GM12878 (cell line): Measurements from ENCODE around the gene ARL13A.

Source experiments
- CHD2 ChIP-seq: IDR thresholded peaks from 2 replicates; pipeline ENCODE4 v1.6.1; 2011; ENCODE audit warnings: low read depth, low read length, improper control_type of control experiment, borderline replicate concordance
- EP300 ChIP-seq, 2 experiments: fragments of 150-350 bp in 1 of 2; IDR thresholded peaks; 2 replicates each; pipeline ENCODE4 v1.6.1; 2011 to 2012; ENCODE audit warnings: low read depth in 2 of 2, low read length in 2 of 2, borderline replicate concordance in 1 of 2, improper control_type of control experiment in 1 of 2, inconsistent platforms in 1 of 2; ENCODE audit not compliant: control insufficient read depth in 1 of 2
- ETV6 ChIP-seq, 2 experiments: fragments of 450-650 bp in 1 of 2; IDR thresholded peaks in 1 of 2; conservative IDR thresholded peaks in 1 of 2; 2 replicates each; pipeline ENCODE4 v1.6.1; 2014; ENCODE audit warnings: antibody characterized with exemption in 1 of 2, borderline replicate concordance in 1 of 2, low read depth in 1 of 2, mild to moderate bottlenecking in 1 of 2, moderate library complexity in 1 of 2
- EZH2 ChIP-seq: IDR thresholded peaks from 2 replicates; pipeline ENCODE4 v1.6.1; 2012; ENCODE audit warnings: low read depth, mild to moderate bottlenecking, control low read depth, inconsistent platforms, low read length, borderline replicate concordance; ENCODE audit not compliant: control insufficient read depth
- FOXM1 ChIP-seq: IDR thresholded peaks from 2 replicates; pipeline ENCODE4 v1.6.1; 2012; ENCODE audit warnings: low read depth, mild to moderate bottlenecking, inconsistent platforms, low read length, moderate library complexity
- KAT2A ChIP-seq: conservative IDR thresholded peaks from 2 replicates; pipeline ENCODE4 v1.6.1; 2011; ENCODE audit warnings: low read depth, low read length; ENCODE audit not compliant: control insufficient read depth
- POLR2A ChIP-seq: IDR thresholded peaks from 2 replicates; pipeline ENCODE4 v1.6.1; 2011; ENCODE audit warnings: low read depth, mild to moderate bottlenecking, low read length
- TAF1 ChIP-seq: IDR thresholded peaks from 2 replicates; pipeline ENCODE4 v1.6.1; 2011; ENCODE audit warnings: mild to moderate bottlenecking, low read depth, low read length, borderline replicate concordance
- TCF12 ChIP-seq: IDR thresholded peaks from 2 replicates; pipeline ENCODE4 v1.6.1; 2011; ENCODE audit warnings: low read depth, mild to moderate bottlenecking, low read length
- TCF7 ChIP-seq: IDR thresholded peaks from 2 replicates; pipeline ENCODE4 v1.6.1; 2014; ENCODE audit warnings: antibody characterized with exemption, borderline replicate concordance
- TF ChIP-seq, protein P1 (sequence below), 3 experiments: IDR thresholded peaks in 2 of 3; conservative IDR thresholded peaks in 1 of 3; 2 replicates each; pipeline ENCODE4 v1.5.1; 2011; ENCODE audit warnings: low read depth in 3 of 3, low read length in 3 of 3, mild to moderate bottlenecking in 3 of 3, control low read depth in 2 of 3, moderate library complexity in 2 of 3, inconsistent platforms in 1 of 3, mixed read lengths in 1 of 3; ENCODE audit not compliant: control insufficient read depth in 2 of 3, insufficient read depth in 1 of 3; ENCODE audit errors: extremely low read depth in 1 of 3
- TF ChIP-seq, protein P2 (sequence below): fragments of 450-650 bp; IDR thresholded peaks from 2 replicates; pipeline ENCODE4 v1.6.1; 2018; ENCODE audit warnings: borderline replicate concordance, mild to moderate bottlenecking; ENCODE audit not compliant: partially characterized antibody
- TF ChIP-seq, protein P3 (sequence below): fragments of 450-650 bp; IDR thresholded peaks from 2 replicates; pipeline ENCODE4 v1.6.1; 2017; ENCODE audit warnings: mild to moderate bottlenecking, moderate library complexity

DNA sequence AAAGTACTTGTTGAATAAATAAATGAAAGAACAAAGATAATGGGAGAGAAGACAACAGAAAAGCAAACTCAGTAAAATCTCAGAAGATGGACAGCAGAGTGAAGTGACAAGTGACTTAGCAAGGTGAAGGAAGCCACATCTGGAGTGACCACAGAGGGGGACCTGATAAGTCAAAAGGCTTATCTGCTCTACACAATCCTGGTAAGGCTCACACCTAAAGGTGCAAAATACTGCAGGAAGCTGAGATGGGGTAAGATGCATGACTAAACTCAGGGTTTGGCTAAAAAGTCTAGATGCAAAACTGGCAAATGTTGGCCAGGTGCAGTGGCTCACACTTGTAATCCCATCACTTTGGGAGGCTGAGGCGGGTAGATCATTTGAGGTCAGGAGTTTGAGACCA, 60.2 kb downstream of the ARL13A start:
- TF ChIP-seq, protein P1, sequence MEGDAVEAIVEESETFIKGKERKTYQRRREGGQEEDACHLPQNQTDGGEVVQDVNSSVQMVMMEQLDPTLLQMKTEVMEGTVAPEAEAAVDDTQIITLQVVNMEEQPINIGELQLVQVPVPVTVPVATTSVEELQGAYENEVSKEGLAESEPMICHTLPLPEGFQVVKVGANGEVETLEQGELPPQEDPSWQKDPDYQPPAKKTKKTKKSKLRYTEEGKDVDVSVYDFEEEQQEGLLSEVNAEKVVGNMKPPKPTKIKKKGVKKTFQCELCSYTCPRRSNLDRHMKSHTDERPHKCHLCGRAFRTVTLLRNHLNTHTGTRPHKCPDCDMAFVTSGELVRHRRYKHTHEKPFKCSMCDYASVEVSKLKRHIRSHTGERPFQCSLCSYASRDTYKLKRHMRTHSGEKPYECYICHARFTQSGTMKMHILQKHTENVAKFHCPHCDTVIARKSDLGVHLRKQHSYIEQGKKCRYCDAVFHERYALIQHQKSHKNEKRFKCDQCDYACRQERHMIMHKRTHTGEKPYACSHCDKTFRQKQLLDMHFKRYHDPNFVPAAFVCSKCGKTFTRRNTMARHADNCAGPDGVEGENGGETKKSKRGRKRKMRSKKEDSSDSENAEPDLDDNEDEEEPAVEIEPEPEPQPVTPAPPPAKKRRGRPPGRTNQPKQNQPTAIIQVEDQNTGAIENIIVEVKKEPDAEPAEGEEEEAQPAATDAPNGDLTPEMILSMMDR (IDR thresholded peaks at IDR 0.05 in 2 of 3, conservative IDR thresholded peaks at IDR 0.05 in 1 of 3; ENCODE audit: control insufficient read depth in 2 of 3, extremely low read depth in 1 of 3, insufficient read depth in 1 of 3, low read depth in 3 of 3, low read length in 3 of 3), result no peak
- TF ChIP-seq, protein P2, sequence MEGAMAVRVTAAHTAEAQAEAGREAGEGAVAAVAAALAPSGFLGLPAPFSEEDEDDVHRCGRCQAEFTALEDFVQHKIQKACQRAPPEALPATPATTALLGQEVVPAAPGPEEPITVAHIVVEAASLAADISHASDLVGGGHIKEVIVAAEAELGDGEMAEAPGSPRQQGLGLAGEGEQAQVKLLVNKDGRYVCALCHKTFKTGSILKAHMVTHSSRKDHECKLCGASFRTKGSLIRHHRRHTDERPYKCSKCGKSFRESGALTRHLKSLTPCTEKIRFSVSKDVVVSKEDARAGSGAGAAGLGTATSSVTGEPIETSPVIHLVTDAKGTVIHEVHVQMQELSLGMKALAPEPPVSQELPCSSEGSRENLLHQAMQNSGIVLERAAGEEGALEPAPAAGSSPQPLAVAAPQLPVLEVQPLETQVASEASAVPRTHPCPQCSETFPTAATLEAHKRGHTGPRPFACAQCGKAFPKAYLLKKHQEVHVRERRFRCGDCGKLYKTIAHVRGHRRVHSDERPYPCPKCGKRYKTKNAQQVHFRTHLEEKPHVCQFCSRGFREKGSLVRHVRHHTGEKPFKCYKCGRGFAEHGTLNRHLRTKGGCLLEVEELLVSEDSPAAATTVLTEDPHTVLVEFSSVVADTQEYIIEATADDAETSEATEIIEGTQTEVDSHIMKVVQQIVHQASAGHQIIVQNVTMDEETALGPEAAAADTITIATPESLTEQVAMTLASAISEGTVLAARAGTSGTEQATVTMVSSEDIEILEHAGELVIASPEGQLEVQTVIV, result no peak
- TF ChIP-seq TAF1 (no peak), TCF7 (no peak), EP300 (IDR thresholded peaks at IDR 0.05; ENCODE audit: borderline replicate concordance in 1 of 2, control insufficient read depth in 1 of 2, low read depth in 2 of 2, low read length in 2 of 2) (no peak), ETV6 (conservative IDR thresholded peaks at IDR 0.05 in 1 of 2, IDR thresholded peaks at IDR 0.05 in 1 of 2; ENCODE audit: borderline replicate concordance in 1 of 2, low read depth in 1 of 2) (no peak), FOXM1 (no peak), EZH2 (no peak), POLR2A (no peak), TCF12 (no peak), KAT2A (no peak), CHD2 (no peak)
- TF ChIP-seq, protein P3, sequence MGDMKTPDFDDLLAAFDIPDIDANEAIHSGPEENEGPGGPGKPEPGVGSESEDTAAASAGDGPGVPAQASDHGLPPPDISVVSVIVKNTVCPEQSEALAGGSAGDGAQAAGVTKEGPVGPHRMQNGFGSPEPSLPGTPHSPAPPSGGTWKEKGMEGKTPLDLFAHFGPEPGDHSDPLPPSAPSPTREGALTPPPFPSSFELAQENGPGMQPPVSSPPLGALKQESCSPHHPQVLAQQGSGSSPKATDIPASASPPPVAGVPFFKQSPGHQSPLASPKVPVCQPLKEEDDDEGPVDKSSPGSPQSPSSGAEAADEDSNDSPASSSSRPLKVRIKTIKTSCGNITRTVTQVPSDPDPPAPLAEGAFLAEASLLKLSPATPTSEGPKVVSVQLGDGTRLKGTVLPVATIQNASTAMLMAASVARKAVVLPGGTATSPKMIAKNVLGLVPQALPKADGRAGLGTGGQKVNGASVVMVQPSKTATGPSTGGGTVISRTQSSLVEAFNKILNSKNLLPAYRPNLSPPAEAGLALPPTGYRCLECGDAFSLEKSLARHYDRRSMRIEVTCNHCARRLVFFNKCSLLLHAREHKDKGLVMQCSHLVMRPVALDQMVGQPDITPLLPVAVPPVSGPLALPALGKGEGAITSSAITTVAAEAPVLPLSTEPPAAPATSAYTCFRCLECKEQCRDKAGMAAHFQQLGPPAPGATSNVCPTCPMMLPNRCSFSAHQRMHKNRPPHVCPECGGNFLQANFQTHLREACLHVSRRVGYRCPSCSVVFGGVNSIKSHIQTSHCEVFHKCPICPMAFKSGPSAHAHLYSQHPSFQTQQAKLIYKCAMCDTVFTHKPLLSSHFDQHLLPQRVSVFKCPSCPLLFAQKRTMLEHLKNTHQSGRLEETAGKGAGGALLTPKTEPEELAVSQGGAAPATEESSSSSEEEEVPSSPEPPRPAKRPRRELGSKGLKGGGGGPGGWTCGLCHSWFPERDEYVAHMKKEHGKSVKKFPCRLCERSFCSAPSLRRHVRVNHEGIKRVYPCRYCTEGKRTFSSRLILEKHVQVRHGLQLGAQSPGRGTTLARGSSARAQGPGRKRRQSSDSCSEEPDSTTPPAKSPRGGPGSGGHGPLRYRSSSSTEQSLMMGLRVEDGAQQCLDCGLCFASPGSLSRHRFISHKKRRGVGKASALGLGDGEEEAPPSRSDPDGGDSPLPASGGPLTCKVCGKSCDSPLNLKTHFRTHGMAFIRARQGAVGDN, result no peak
